T47D (cell line): Measurements from ENCODE around the gene EMILIN1.
A peak's percentile ranks its signal among the peaks of the same experiment; 100 is the strongest.

Experiments used
- DNase-seq, 2 experiments: peaks; one replicate each; pipeline versions ENCODE4 v3.0.0 to v3.0.0-alpha.2; 2011 to 2012; ENCODE audit warnings: low read depth in 1 of 2, low spot score in 1 of 2
- JUND ChIP-seq: IDR thresholded peaks from 2 replicates; pipeline ENCODE4 v1.6.1; 2012; ENCODE audit warnings: low read depth
- in situ Hi-C: cut with HindIII; loops from 2 replicates; pipeline ENCODE4 v1.10.0; 2016; ENCODE audit warnings: low sequenced_read_pairs, low pct_unique_long_range_greater_than_20kb

EMILIN1 gene

DNA sequence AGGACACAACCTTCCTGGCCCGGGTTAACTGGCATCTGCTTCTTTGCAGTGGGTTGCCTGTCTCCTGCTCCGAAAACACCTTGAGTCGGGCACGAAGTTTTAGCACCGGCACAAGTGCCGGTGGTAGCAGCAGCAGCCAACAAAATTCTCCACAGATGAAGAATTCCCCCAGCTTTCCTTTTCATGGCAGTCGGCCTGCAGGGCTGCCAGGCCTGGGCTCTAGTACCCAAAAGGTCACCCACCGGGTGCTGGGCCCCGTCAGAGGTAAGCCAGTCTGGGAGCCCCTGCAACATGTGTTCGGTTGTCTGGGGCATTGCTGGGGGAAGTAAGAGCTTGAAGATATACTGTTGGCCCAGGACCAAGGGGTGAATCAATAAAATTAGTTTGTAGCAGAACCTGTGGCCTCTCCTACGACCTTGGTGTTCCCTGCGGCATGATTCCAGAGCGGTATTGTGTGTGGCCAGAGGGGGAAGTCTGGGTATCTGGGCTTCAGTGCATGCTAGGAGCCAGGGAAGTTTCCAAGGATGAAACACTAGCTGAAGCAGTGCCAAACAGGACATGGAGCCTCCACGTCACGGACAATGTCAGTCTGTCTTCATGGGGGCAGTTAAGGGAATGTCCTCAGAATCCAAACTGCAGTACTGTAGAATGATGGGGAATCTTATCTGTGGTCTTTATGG, 19.1 kb upstream of the EMILIN1 start:
- no peak for DNase-seq
- in situ Hi-C loops = no loop called here
- no peak for TF ChIP-seq JUND

GRCh38 chr2:27060323-27060722, 18.1 kb upstream of the EMILIN1 start:
- no peak for TF ChIP-seq JUND
- DNase-seq = no peak
- in situ Hi-C loops = no loop called here

GRCh38 chr2:27065128-27065527, 13.3 kb upstream of the EMILIN1 start:
- in situ Hi-C loops = no loop called here
- TF ChIP-seq JUND = no peak
- no peak for DNase-seq

DNA sequence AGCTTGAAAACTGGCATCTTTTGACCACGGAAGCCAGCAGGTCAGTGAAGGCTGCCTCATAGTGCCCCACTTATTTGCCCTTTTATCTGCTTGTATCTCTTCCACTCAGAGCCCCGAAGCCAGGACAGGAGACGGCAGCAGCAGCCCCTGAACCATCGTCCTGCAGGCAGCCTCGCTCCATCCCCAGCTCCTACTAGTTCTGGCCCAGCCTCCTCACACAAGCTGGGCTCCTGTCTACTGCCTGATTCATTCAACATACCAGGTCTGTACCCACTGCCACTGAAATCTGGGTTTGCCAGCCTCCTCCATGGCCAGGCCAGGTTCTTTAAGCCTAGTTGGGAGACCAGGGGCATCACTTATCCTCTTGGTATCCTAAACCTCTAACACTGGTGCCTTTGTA, 11.0 kb upstream of the EMILIN1 start:
- DNase-seq = no peak
- in situ Hi-C loops = no loop called here
- no peak for TF ChIP-seq JUND

GRCh38 chr2:27069436-27069835, 9.0 kb upstream of the EMILIN1 start:
- in situ Hi-C loops = no loop called here
- no peak for TF ChIP-seq JUND
- DNase-seq = no peak

DNA sequence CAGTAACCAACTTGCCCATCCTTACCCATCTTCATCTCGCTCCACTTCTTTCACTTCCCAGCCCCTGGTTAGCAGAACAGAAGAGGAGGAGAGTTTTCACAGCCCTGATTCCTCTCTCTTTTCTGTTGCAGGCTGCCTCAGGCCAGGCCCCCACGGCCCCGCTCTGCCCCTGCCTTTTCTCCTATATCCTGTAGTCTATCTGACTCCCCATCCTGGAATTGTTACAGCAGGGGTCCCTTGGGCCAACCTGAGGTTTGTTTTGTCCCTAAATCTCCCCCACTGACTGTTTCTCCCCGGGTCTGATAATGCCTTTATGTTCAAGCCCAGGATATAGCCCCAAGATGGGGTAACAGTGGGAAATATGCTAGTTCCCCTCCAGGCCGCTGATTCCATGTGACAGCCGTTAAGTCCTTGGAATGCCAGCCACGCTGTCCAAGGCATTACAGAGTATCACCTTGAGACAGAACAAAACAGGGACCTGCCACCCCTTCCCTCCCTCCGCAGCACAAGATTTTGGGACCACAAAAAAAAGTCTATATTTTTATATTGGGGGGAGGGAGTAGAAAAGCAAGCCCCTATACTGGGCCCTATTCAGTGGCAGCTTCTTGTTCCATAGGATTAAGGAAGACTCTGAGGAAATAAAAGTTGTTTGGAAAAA, 8.3 kb upstream of the EMILIN1 start:
- in situ Hi-C loops = no loop called here
- TF ChIP-seq JUND = no peak
- no peak for DNase-seq

- in situ Hi-C loops = no loop called here
- no peak for DNase-seq
- TF ChIP-seq JUND = no peak
Measured at GRCh38 chr2:27070653-27071276, 7.7 kb upstream of the EMILIN1 start.

DNA sequence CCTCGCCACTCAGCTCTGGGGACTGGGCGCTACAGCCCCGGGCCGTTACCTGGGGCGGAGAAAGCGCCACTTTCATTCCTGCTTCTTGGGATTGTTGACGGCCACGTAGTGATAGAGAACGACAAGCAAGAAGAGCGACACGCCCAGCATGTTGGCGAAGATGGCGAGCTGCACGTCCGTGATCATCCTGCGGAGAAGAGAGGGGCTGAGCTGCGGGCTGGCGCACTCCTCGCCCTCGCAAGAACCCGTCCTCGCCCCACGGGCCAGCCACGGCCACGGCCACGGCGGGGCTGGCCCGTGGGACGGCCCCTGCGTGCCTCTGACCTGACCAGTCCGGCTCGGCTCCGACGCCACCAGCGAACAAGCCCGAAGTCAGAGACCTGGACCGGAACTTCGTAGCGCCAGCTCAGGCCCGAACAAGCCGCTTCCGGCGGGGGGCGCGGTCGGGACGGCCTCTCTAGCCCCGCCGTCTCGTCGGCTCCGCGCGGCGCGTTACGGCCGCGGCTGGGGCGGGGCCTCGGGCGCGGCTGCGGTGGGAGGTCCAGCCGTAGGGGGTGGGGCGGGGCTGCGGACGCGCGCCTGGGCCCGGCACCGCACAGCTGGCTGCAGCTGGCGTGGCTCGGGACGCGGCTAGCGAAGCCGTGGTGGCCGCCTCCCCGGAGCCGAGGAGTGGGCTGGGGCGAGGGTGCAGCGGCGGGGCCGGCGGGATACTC, 7.0 kb upstream of the EMILIN1 start, which contains the start of gene OST4:
OST4 (minus strand) TSS at position 378 of the 713 bp plus-strand sequence.
- DNase-seq = peak; percentile 91 to 92
- TF ChIP-seq JUND = no peak
- in situ Hi-C loops = no loop called here

DNA sequence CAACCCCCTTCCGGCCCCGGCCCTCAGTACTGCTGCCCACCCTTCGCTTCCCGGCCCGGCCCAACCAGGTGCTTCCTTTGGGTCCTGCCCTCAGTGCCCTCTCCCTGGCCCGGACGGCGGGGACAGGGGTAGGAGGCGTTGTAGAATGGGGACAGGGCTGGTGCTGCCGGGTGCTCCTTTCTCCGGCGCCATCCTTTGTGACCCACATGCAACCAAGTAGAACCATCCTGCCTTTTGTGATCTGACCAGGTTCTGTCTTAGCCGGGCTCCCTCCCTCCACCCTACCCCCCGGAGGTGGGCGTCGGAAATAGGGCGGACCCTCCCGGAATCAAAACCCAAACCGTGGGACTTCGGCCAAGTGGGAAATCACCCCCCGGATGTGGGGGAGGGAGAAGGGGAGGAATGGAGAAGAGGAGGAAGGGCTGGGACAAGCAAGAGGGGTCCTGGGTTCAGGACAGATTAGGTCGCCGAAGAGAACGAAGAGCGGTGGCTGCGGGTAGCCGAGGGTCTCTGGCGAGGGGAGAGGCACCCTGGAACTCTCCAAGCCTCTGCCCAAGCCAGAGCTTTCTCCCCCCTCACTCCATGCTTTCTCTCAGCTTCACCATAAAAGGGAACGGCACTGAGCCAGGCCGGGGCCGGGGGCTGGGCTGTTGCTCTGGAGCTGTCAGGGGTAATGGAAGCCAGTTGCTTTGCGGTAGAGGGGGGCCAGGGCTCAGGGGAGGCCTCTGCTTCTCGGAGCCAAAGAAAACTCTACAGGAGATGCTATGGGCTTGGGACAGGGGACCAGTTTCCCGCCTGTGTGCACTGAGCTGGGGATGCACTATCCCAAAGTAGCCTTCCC, 6.2 kb upstream of the EMILIN1 start:
- no peak for DNase-seq
- in situ Hi-C loops = no loop called here
- TF ChIP-seq JUND = no peak

GRCh38 chr2:27072920-27073319, 5.5 kb upstream of the EMILIN1 start:
- no peak for DNase-seq
- TF ChIP-seq JUND = no peak
- in situ Hi-C loops = no loop called here

DNA sequence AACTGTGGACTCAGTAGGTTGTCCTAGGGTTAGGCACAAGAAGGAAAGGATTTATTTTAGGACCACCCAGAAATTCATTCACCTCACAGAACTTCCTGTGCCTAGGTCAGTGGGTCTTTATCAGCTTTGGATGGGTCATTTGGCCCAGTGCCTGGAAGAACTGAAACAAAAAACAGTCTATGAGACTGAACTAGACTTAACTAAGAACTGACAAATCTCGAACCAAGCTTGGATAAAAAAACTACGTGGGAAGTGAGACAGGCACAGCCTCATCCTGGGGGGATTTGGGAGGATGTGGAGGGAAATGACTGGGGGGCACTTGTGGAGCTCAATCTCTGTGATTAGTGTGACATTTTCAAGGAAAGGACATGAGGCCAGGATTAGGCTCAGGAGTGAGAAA, 4.6 kb upstream of the EMILIN1 start:
- no peak for DNase-seq
- in situ Hi-C loops = no loop called here
- TF ChIP-seq JUND = no peak
